ENCODE results near the gene CTDSPL2. TPM values are rescaled to one million over a fixed set of nuclear protein-coding genes. Genes with fewer than 3 reads are reported as not detected.
"Not testable (repeated sequence)": the region's sequence is repeated elsewhere in the genome, so short reads cannot be mapped to it uniquely, and the experiment has no call there.

The CTDSPL2 gene
- total and polyA plus RNA-seq, 2 of the 8 experiments (the other 6 are each of a cell fraction or from before 2014, with no cell fraction given): 25.2 to 64.7 TPM

GRCh38 chr15:44544745-44545144 is 117.3 kb downstream of the CTDSPL2 start:
- H3K56ac ChIP-seq (replicated peaks; ENCODE audit: insufficient read length, low read depth, low read length); DNase-seq (ENCODE audit: low read depth in 1 of 2, low spot score in 2 of 2); H3K27me3 ChIP-seq (replicated peaks in 1 of 4; ENCODE audit: control insufficient read depth in 3 of 4, extremely low read depth in 1 of 4, insufficient read depth in 3 of 4, low read length in 3 of 4); FAIRE-seq; H3K4me2 ChIP-seq (ENCODE audit: insufficient read depth in 1 of 2, low read depth in 2 of 2, low read length in 2 of 2); H3K27ac ChIP-seq (ENCODE audit: low read depth, low read length); H3K9me3 ChIP-seq (ENCODE audit: insufficient read depth in 2 of 2, low read depth in 1 of 2, low read length in 1 of 2); H3K4me1 ChIP-seq (replicated peaks in 1 of 4; ENCODE audit: control insufficient read depth in 3 of 4, insufficient read depth in 4 of 4, low read length in 3 of 4); H3K14ac ChIP-seq (ENCODE audit: insufficient read length); H3K18ac ChIP-seq (ENCODE audit: extremely low read depth, low read length); H2BK12ac ChIP-seq (ENCODE audit: low read depth, low read length); H4K20me1 ChIP-seq (replicated peaks in 1 of 2; ENCODE audit: control insufficient read depth in 1 of 2, insufficient read depth in 2 of 2, low read length in 2 of 2); H4K5ac ChIP-seq (ENCODE audit: insufficient read length, low read depth, low read length); H2BK120ac ChIP-seq (replicated peaks; ENCODE audit: low read depth, low read length); H3K9ac ChIP-seq (replicated peaks in 1 of 4; ENCODE audit: extremely low read depth in 1 of 4, low read depth in 3 of 4, low read length in 3 of 4); H4K8ac ChIP-seq (ENCODE audit: extremely low read depth, insufficient read depth, low read length); H2BK20ac ChIP-seq (ENCODE audit: low read length); H3K23me2 ChIP-seq (ENCODE audit: low read depth, low read length); H2AFZ ChIP-seq (ENCODE audit: low read length); H4K91ac ChIP-seq (replicated peaks; ENCODE audit: insufficient read length, low read length); H2BK5ac ChIP-seq (ENCODE audit: low read depth, low read length); H3K4ac ChIP-seq (replicated peaks; ENCODE audit: insufficient read length, low read depth, low read length); H3K23ac ChIP-seq (ENCODE audit: insufficient read length); H3K79me1 ChIP-seq (ENCODE audit: low read depth, low read length); H2BK15ac ChIP-seq (ENCODE audit: low read length); H3K4me3 ChIP-seq (ENCODE audit: extremely low read depth in 1 of 4, insufficient read depth in 2 of 4, low read depth in 3 of 4, low read length in 4 of 4); H2AK5ac ChIP-seq (ENCODE audit: low read depth, low read length): not testable (repeated sequence)
- peaks cover 0 to 20% (median 5%) of the 10 kb centered on the region in 4 experiments; a peak in 5 of 8 replicates for H3K36me3 ChIP-seq (ENCODE audit: control insufficient read depth in 2 of 4, insufficient read depth in 4 of 4, low read length in 3 of 4)
- H3K79me2 ChIP-seq (ENCODE audit: control insufficient read depth in 1 of 2, insufficient read depth in 2 of 2, low read length in 2 of 2): peaks cover 3 to 79% of the 10 kb centered on the region in 2 experiments; a peak in 3 of 4 replicates
- ChIA-PET CTCF (ENCODE audit: partially characterized antibody) (interaction anchor here (0.9 to 2.2 kb wide), 4 partner anchors 11 to 573 kb away, joined by 3 to 6 read pairs (median 4); no protein-coding TSS in a partner anchor), POLR2A (ENCODE audit: partially characterized antibody) (interaction anchor here (1.0 to 3.9 kb wide), 3 partner anchors 8 to 117 kb away, joined by 5 to 20 read pairs (median 5); partner anchors contain the start of genes CTDSPL2 and EIF3J)
- WGBS, 2 experiments (ENCODE audit: extremely low coverage in 1 of 2, insufficient coverage in 1 of 2, insufficient read length in 1 of 2, insufficient replicate concordance in 2 of 2, low coverage in 1 of 2, low lambda C conversion rate in 2 of 2, missing lambda C conversion rate in 1 of 2): 90% methylated on average over 5 of the region's 5 CpGs; no CpG with 5 or more reads in 1 of the 2 experiments
